Endodermal cell (in vitro differentiated cells): ENCODE measurements around the gene DCP1A. TPM values are rescaled to one million over a fixed set of nuclear protein-coding genes. Genes with fewer than 3 reads are reported as not detected.

ENCODE experiments used
- DNase-seq: peaks from one replicate; pipeline ENCODE4 v3.0.0-alpha.2; 2017
- H3K27ac ChIP-seq: 2 replicates; pipeline ENCODE4 v1.5.1; 2013; ENCODE audit warnings: mild to moderate bottlenecking, low read depth, low read length, moderate library complexity
- H3K27me3 ChIP-seq: 2 replicates; pipeline ENCODE4 v1.6.1; 2013; ENCODE audit warnings: mild to moderate bottlenecking, low read length, moderate library complexity; ENCODE audit not compliant: insufficient read depth, control insufficient read depth, poor library complexity, severe bottlenecking
- H3K36me3 ChIP-seq: 2 replicates; pipeline ENCODE4 v1.7.0; 2013; ENCODE audit warnings: mild to moderate bottlenecking, low read length, moderate library complexity; ENCODE audit not compliant: control insufficient read depth, insufficient read depth
- H3K4me1 ChIP-seq: one replicate; pipeline ENCODE4 v1.7.0; 2013; ENCODE audit warnings: low read length; ENCODE audit not compliant: control insufficient read depth, insufficient read depth
- H3K4me3 ChIP-seq: 2 replicates; pipeline ENCODE4 v1.5.1; 2013; ENCODE audit warnings: mild to moderate bottlenecking, low read length, moderate library complexity
- H3K9ac ChIP-seq: 2 replicates; pipeline ENCODE4 v1.6.1; 2013; ENCODE audit warnings: mild to moderate bottlenecking, low read length, moderate library complexity; ENCODE audit not compliant: poor library complexity, severe bottlenecking; ENCODE audit errors: extremely low read depth
- H3K9me3 ChIP-seq: 2 replicates; pipeline ENCODE4 v1.6.1; 2013; ENCODE audit warnings: mild to moderate bottlenecking, low read length, moderate library complexity; ENCODE audit not compliant: control insufficient read depth
- H3K27ac Mint-ChIP-seq: 2 replicates; pipeline ENCODE4 v1.8.0; 2020; ENCODE audit warnings: mixed read lengths
- H3K27me3 Mint-ChIP-seq: 2 replicates; pipeline ENCODE4 v1.8.0; 2021; ENCODE audit warnings: mild to moderate bottlenecking, mixed read lengths; ENCODE audit not compliant: insufficient read depth
- H3K36me3 Mint-ChIP-seq: 2 replicates; pipeline ENCODE4 v1.8.0; 2020; ENCODE audit warnings: low read depth, mixed read lengths
- H3K4me1 Mint-ChIP-seq: 2 replicates; pipeline ENCODE4 v1.8.0; 2020; ENCODE audit warnings: mixed read lengths
- H3K4me3 Mint-ChIP-seq: 2 replicates; pipeline ENCODE4 v1.8.0; 2020; ENCODE audit warnings: mild to moderate bottlenecking, moderate library complexity, mixed read lengths
- H3K9me3 Mint-ChIP-seq: 2 replicates; pipeline ENCODE4 v1.8.0; 2020; ENCODE audit warnings: mild to moderate bottlenecking, mixed read lengths
- CTCF ChIP-seq: fragments of 200-600 bp; sonication (generic); conservative IDR thresholded peaks from 2 replicates; pipeline ENCODE4 v1.5.0; 2021; ENCODE audit warnings: antibody characterized with exemption, mild to moderate bottlenecking
- WGBS, 2 experiments: methylation state at CpG; one replicate each; pipeline versions ENCODE4 v1.1.5 to v1.1.7; 2013; ENCODE audit warnings: missing lambda C conversion rate in 2 of 2, mixed read lengths in 1 of 2; ENCODE audit not compliant: insufficient coverage in 1 of 2, insufficient read length in 1 of 2; 5-methylcytosine and 5-hydroxymethylcytosine counted together
- total RNA-seq, 2 donors: library from RNA; stranded (reverse); fragmentation: NEBNext Ultra II Directional in 1 of 2; extraction: Animal tissue kit (Norgen Biotek cat#: 25700) in 1 of 2; gene quantifications; 2 replicates in 1 of 2; 3 replicates in 1 of 2; pipeline ENCODE4 v1.2.1, GENCODE V29; 2021

The DCP1A gene
- total RNA-seq, 2 donors from 2014 or later: 26.8 to 36.3 TPM

GRCh38 chr3:53250881-53251605 lies 96.3 kb downstream of the DCP1A start:
- Histone ChIP-seq H3K9me3 (no peaks in the 10 kb centered on the region), H3K4me1 (peaks cover 9% of the 10 kb centered on the region), H3K27me3 (no peaks in the 10 kb centered on the region), H3K36me3 (peaks cover 11% of the 10 kb centered on the region), H3K4me3 (no peak overlapping the region), H3K9ac (no peak overlapping the region), H3K27ac (no peak overlapping the region)
- 93 to 97% methylated on average over 3 to 4 of the region's 4 CpGs for WGBS, 2 experiments
- Mint-ChIP-seq H3K9me3 (no peaks in the 10 kb centered on the region), H3K27me3 (no peaks in the 10 kb centered on the region), H3K4me3 (peak overlapping the region; percentile 93), H3K27ac (peak overlapping the region; percentile 55), H3K36me3 (peaks cover 30% of the 10 kb centered on the region), H3K4me1 (peaks cover 35% of the 10 kb centered on the region)
- no peak for DNase-seq
- TF ChIP-seq CTCF: no peak

GRCh38 chr3:53250453-53250852 lies 96.9 kb downstream of the DCP1A start:
- WGBS, 2 experiments: 99 to 100% methylated on average over 1 to 3 of the region's 3 CpGs
- no peak for TF ChIP-seq CTCF
- Histone ChIP-seq H3K4me3 (no peak overlapping the region), H3K9ac (no peak overlapping the region), H3K36me3 (peaks cover 14% of the 10 kb centered on the region), H3K27me3 (no peaks in the 10 kb centered on the region), H3K27ac (no peak overlapping the region), H3K9me3 (no peaks in the 10 kb centered on the region), H3K4me1 (peaks cover 9% of the 10 kb centered on the region)
- Mint-ChIP-seq H3K27ac (no peak overlapping the region), H3K9me3 (no peaks in the 10 kb centered on the region), H3K4me3 (no peak overlapping the region), H3K36me3 (peaks cover 32% of the 10 kb centered on the region), H3K4me1 (peaks cover 35% of the 10 kb centered on the region), H3K27me3 (no peaks in the 10 kb centered on the region)
- DNase-seq: no peak

- DNase-seq: no peak
- H3K4me3 Mint-ChIP-seq: no peak overlapping the region
- no peaks in the 10 kb centered on the region for H3K27me3 Mint-ChIP-seq
- Histone ChIP-seq H3K9ac (no peak overlapping the region), H3K4me3 (no peak overlapping the region), H3K4me1 (peaks cover 8% of the 10 kb centered on the region), H3K36me3 (peaks cover 9% of the 10 kb centered on the region), H3K27me3 (no peaks in the 10 kb centered on the region), H3K9me3 (no peaks in the 10 kb centered on the region), H3K27ac (no peak overlapping the region)
- 92 to 96% methylated on average over 5 to 6 of the region's 6 CpGs for WGBS, 2 experiments
- no peaks in the 10 kb centered on the region for H3K9me3 Mint-ChIP-seq
- TF ChIP-seq CTCF: no peak
- peaks cover 28% of the 10 kb centered on the region for H3K36me3 Mint-ChIP-seq
- H3K4me1 Mint-ChIP-seq: peaks cover 36% of the 10 kb centered on the region
- H3K27ac Mint-ChIP-seq: no peak overlapping the region
Observed at GRCh38 chr3:53248161-53248560, 99.2 kb downstream of the DCP1A start.
